HG03066 (cell line): ENCODE data around the gene MRPS10.
"Not testable (repeated sequence)": the region's sequence is repeated elsewhere in the genome, so short reads cannot be mapped to it uniquely, and the experiment has no call there.

Experiments used
- ATAC-seq: cut with Tn5 transposase; IDR thresholded peaks from one replicate; pipeline ENCODE4 v1.9.1; 2021; ENCODE audit warnings: low read depth; ENCODE audit not compliant: unreplicated experiment

MRPS10 gene

DNA sequence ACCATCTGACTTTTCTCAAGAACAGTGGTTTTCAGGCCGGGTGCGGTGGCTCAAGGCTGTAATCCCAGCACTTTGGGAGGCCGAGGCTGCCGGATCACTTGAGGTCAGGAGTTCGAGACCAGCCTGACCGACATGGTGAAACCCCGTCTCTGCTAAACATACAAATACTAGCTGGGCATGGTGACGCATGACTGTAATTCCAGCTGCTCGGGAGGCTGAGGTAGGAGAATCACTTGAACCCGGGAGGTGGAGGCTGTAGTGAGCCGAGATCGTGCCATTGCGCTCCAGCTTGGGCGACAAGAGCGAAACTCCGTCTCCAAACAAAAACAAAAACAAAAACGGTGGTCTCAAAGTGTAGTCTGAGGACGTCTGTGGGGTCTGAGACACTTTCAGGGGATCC is 1.2 kb downstream of the MRPS10 start:
- ATAC-seq, result not testable (repeated sequence)

DNA sequence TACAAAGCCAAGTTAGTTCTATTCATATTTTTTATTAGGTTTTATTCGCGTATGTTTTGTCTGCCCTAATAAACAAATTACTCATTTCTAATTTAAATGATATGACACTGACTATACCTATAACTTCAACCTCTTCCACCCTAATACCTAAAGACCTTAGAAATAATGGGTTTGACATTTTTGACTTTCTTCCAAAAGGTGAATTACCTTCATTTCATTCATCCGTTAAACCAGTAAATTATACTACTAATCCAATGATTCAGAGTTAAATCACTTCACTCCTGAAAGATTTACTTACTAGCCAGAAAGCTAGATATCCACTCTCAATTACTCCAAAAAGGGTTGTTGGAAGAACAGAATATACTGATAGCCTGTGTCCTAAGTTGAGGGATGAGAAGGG is 5.2 kb downstream of the MRPS10 start:
- no peak for ATAC-seq

DNA sequence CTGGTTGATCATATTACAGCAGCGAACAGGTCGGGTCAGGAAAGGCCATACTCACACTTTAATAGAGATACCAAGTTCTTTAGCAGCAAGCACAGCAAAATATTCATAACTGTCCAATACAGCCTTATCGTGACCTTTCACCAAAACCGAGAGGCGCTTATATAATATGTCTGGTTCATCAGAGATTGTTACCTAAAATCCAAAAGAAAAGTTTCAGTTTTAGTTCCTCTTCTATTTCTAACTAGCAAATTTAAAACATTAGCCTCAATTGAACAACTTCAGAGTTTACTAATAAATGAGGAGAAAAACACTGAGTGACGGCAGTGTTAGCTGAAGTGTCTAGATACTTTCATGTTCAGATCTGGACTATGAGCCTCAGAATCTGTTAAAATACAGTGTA is 5.9 kb downstream of the MRPS10 start:
- no peak for ATAC-seq

DNA sequence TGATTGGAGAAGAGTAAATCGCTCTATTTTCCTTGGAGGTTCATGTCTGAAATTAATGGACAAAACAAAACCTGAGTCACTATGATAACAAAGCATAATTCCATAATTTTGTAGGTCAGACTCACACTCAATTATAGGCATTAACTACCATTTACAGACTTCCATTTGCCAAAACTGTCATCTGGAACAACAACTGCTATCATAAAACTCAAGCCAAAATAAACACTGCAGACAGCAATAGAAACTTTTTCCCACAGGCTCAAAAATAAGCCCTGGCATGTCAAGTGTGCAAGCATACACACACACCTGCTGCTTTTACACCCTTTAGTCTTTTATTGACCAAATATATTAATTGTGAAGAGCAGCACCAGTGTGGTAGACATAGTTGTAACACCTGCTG is 7.1 kb downstream of the MRPS10 start:
- no peak for ATAC-seq

DNA sequence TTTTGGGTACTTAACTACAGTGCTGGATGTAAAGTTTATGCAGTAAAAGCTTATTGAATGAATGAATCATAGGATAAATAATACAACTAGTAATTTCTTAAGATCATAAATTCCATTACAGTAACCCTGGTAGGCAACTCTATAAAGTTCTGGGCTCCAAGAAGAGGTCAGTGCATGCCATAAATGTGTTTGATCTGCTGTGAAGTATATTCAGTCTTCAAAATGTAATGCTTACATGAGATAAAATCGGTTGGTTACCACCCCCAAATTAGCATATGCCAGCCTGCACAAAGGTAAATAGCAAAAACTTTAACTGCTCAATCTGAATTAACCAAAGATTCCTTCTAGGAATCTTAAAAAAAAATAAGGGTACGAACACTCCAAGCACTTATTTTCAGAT is 10.1 kb downstream of the MRPS10 start:
- not testable (repeated sequence) for ATAC-seq

DNA sequence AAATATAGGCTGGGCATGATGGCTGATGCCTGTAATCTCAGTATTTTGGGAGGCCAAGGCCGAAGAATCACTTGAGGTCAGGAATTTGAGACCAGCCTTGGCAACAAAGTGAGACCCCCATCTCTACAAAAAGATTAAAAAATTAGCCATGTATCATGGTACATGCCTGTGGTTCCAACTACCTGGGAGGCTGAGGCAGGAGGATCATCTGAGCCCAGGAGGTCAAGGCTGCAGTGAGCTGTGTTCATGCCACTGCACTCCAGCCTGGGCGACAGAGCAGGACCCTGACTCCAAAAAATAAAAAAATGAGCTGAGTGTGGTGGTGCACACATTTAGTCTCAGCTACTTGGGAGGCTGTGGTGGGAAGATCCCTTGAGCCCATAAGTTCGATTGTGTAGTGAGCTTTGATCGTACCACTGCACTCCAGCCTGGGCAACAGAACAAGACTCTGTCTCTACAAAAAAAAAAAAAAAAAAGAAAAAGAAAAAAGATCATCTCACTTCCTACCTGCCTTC is 12.8 kb downstream of the MRPS10 start:
- ATAC-seq, result no peak

DNA sequence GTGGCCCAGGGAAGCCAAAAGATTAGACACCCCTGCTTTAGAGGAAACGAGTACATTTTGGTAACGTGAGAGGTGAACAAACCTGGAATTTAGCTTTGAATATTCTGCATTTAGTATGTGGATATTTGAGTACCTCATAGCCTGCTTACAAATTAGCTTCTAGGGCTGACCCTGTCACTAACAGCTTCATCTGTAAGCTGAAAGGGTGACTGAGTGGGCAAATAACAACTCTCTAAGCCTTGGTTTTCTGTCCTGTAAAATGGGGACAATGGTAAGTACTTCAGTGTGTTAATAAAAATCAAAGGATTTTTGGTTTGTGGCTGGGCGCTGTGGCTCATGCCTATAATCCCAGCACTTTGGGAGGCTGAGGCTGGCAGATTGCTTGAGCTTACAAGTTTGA is 14.5 kb downstream of the MRPS10 start:
- no peak for ATAC-seq

DNA sequence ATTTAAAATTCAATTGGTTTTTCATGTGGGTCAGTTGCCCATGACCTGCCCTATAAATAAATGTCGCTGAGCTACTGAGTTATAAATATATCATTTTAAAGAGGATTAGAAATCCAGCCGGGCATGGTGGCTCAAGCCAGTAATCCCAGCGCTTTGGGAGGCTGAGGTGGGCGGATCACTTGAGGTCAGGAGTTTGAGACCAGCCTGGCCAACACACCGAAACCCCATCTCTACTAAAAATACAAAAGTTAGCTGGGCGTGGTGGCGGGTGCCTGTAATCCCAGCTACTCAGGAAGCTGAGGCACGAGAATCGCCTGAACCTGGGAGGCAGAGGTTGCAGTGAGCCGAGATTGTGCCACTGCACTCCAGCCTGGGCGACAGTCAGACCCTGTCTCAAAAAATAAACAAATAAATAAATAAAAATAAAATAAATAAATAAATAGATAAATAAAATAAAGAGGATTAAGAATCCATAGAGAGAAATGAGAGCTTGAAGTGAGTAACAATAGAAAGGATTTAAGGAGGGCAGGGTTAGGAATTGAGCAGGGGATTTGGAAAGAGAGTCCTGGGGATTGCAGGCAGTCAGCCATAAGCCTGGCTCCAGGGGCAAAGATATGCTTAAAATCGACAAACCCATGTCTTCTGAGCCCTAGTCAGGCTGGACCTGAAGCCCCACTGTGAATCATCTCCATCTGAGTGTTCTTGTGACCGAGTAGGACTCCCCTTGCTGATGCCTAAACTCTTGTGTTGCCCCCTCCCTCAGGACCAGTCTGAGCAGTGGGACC is 15.3 kb downstream of the MRPS10 start:
- not testable (repeated sequence) for ATAC-seq

DNA sequence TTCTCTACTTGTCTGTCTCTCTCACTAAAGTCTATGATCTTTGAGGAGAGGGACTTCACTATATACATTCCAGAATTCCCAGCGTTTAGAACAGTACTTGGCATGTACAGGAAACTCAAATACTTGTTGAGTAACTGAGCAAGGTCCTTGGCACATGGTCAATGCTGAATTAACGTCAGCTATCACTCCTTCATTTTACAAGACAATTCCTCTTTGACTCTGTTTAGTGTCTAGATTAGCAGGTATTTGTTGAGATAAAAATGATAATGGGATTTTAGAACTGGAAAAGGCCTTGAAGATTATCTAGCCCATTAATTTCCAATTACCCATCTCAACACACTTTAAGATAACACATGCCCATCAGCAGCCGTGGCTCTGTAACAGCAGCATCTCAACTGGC is 16.3 kb downstream of the MRPS10 start:
- no peak for ATAC-seq

DNA sequence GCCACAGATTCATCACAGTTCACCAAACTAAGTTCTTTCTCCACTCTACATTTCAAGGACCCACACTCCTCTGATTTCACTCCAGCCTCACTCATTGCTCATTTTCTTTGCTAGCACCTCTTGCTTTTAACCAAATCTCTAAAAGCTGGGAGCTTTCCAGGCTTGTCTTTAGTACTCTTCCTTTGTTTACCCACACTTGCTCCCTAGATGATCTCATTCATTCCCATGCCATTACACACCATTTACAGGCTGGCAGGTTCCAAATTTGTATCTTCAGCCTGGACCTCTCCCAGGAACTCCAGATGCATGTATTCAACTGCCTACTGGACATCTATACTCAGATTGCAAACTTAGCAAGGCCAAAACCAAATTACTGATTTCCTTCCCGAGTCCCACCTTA is 17.6 kb downstream of the MRPS10 start:
- no peak for ATAC-seq

DNA sequence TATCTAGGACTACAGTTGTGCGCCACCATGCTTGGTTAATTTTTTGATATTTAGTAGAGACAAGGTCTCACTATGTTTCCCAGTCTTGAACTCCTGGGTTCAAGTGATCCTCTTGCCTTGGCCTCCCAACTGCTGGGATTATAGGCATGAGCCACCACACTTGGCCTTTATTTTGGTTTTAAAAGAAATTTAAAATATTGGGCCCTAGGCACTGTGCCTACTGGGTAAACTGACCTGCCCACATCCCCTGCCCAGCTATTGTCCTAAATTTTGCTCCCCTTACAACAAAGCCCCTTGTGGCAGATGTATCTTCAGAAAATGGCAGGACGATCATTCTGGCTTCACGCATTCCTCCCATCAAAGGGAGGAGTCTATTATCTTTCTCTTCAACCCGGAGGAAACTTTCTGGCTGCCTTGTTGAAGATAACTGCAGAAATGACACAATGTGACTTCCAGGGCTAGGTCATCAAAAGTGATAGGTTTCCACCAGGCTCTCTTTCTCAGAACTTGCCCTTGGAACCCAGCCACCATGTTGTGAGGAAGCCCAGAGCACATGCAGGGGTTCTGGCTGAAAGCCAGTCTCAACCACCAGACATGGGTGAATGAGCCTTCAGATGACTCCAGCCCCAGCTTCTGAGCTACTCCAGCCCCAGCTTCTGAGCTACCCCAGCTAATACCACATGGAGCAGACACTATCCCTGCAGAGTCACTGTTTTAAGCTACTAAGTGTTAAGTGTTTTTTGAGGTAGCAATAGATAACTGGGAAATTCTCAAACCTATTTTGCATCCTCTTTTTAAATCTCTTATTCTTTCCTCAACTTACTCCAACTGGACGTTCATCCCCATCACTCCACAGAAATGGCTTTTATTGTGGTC is 18.3 kb downstream of the MRPS10 start:
- no peak for ATAC-seq

DNA sequence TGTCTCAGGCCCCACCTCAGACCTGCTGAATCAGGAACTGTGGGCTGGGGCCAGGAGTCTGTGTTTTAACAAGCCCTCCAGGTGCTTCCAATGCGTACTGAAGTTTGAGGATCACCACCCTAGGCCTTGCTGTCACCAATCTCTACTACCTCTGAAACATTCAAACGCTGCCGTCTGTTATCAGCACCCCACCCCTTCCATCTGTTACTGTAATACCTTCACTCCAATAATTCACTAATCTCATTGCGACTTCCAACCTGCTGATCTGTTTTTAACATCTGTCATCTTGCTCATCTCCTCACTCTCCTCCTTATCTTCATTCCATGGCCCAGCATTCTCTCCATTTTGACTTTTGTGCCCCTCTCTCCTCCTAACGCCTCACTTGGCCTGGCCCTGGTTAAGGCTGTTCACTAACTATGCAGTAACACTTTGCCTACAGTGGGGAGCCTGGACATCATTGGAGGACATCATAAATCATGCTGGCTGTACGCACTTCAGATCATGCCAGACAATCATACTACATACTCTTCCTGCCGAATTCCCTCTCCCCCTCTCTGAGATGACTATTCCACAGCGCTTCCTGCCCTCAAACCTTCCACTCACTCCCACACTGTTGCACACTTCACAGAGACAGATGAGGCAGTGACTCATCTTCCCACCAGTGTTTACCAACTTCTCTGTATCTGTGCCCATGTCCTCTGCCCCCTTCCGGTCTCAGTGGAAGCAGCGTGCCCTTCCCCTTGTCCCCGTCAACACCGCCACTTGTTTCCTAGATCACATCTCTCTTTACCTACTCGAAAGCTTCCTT is 19.9 kb downstream of the MRPS10 start:
- no peak for ATAC-seq

DNA sequence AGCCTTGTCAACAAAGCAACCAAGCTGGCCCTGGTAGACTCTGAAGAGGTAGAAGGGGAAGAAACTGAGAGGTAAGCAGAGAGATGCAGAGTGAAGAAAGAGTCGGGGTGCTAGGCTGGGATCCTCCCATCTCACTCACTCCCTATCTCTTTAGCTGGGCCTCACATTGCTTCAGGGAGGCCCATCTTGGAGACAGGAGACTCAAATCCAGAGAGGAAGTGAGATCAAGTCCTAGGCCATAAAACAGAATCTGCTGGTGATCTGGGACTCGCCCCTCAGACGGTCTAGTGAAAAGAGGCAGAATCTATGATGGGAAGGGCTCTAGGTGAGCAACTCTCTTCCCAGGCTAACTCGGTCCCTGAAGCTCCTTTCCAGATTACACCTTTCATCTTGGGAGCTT is 22.2 kb downstream of the MRPS10 start:
- no peak for ATAC-seq

DNA sequence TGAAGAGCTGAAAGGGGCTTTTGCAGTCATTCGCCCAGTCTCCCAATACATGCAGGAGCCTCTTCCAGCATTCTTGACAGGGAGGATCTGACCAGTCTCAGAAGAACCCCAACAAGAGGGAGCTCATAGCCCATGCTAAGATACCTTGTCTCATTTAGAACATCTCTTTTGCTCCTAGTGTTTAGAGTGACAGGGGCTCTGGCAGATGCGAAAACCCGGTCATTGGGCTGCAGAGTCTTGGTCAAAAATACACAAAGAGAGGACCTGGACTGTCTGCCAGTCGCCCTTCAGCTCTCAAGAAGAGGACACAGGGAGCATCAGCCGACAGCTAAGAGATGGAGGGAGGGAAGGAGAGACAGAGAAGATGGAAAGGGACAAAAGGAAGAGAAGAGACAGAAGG is 23.6 kb downstream of the MRPS10 start:
- ATAC-seq, result no peak

DNA sequence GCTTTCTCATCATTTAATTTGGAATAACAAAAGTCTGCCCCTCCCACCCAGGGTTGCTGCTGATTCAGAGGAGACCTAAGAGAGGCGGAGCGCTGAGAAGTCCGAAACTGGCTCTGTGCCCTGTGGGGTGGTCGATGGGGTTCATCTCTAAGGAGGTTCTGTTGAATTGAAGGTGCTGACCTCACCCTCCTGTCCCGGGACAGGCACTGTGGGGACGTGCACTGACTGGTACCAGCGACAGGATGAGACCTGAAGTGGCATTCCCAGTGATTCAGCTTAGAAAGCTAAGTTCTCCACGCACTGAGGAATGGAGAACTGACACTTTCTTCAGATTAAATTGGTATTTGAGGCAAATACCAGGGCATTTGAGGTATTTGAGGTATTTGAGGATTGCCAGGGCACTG is 24.2 kb downstream of the MRPS10 start:
- no peak for ATAC-seq

DNA sequence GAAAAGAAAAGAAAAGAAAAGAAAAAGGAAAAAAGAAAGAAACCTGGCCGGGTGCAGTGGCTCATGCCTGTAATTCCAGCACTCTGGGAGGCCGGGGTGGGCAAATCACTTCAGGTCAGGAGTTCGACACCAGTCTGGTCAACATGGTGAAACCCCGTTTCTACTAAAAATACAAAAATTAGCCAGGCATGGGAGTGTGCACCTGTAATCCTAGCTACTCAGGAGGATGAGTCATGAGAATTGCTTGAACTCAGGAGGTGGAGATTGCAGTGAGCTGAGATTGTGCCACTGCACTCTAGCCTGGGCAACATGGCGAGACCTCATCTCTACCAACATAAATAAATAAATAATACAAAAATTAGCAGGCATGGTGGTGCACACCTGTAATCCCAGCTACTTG is 25.3 kb downstream of the MRPS10 start:
- not testable (repeated sequence) for ATAC-seq

DNA sequence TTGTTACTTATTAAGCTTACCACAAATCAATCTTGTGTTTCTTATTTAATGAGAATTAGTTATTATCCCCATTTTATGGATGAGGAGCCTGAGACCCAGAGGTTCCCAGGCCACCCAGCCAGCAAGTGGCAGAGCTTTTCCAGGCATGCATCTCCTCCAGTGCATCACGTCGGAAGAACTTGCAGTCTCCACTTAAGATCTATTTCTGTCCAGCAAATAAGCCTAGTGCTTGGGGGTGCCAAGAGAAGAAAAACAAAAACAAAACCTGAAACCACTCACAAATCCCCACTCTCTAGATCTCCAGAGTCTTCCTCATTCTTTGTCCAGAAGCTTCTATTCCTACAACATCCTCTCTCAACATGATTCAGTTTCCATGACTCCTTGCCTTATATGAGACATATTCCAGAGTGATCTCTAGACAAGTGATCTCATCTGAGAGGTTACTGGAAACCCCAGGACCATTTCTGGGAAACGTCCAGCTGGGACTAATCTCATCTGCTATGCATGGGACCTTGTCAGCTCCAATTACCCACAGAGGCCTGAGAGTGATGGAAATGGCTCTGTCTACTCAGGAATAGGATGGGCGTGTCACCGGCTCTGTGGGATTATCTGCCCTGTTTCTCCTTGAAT is 27.0 kb downstream of the MRPS10 start:
- ATAC-seq, result no peak

DNA sequence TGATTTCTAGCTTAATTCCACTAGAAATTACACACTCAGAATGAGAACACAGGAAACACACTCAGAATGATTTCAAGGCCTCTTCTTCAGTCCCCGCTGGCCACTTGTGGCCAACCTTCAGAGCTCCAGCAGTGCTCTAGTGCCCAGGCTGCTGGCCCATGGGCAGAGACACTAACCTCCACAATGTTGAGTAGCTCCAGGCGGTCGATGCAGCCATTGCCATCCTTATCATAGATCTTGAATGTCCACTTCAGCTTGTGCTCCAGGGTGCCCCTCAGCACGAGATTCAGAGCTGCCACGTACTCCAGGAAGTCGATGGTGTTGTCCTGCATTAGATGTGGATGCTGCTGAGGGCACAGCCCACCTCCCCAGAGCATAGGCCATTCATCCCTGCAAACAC is 29.3 kb downstream of the MRPS10 start:
- no peak for ATAC-seq

DNA sequence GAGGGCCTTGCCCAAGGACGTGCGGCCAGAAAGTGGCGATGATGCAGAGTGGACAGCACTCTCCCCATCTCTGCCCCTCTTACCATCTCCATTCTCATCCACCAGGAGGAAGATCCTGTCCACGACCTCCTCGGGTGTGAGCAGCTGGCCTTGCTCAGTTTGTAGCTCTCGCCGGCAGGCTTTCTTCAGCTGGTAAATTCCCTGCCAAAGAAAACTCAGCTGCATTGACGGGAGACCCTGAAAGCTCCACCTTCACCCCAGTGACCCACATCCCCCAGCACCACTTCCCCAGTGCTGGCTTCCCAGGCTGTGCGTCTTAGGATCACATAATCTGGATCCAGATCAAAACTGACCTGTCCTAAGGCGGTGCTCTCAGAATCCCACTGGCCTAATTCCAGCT is 32.1 kb downstream of the MRPS10 start:
- ATAC-seq, result no peak

DNA sequence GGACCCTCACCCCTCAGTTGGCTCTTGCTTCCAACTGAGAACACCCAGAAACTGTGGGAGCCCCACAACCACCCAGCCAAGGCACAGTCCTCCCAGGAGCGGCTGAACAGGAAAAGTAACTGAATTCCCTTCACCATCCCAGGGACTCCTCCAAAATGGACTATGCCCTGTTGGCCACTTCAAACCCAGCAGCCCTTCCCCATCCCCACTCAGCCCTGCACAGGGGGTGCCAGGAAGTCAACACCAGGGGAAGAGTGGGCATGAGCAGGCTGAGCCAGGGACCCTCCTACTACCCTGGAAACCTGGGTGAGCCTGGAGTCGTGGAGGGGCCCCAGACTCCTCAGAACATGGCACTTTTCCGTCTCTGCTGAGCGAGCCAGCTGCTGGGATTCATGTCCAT is 33.2 kb downstream of the MRPS10 start:
- ATAC-seq, result no peak
